ENCODE measurements around the gene SGCD.

The SGCD gene

GRCh38 chr5:156691572-156691971 lies 364.6 kb downstream of the SGCD start:
- H3K4me3 ChIP-seq (ENCODE audit: low read depth, low read length), result no peak overlapping the region
- in situ Hi-C loops (cut with HindIII; ENCODE audit: low sequenced_read_pairs), result no loop called here
- no peak for TF ChIP-seq CTCF (IDR thresholded peaks at IDR 0.05; ENCODE audit: low read depth, low read length)
- DNase-seq (ENCODE audit: low read depth, low spot score), result no peak

- no peak overlapping the region for H3K4me3 ChIP-seq (ENCODE audit: low read depth, low read length)
- no peak for TF ChIP-seq CTCF (IDR thresholded peaks at IDR 0.05; ENCODE audit: low read depth, low read length)
- no peak for DNase-seq (ENCODE audit: low read depth, low spot score)
- in situ Hi-C loops (cut with HindIII; ENCODE audit: low sequenced_read_pairs), result no loop called here
Measured at GRCh38 chr5:156693113-156693512, 366.1 kb downstream of the SGCD start.

GRCh38 chr5:156694598-156694997 lies 367.6 kb downstream of the SGCD start:
- DNase-seq (ENCODE audit: low read depth, low spot score), result no peak
- no peak overlapping the region for H3K4me3 ChIP-seq (ENCODE audit: low read depth, low read length)
- in situ Hi-C loops (cut with HindIII; ENCODE audit: low sequenced_read_pairs), result no loop called here
- TF ChIP-seq CTCF (IDR thresholded peaks at IDR 0.05; ENCODE audit: low read depth, low read length), result no peak

GRCh38 chr5:156695774-156696173 lies 368.8 kb downstream of the SGCD start:
- no peak overlapping the region for H3K4me3 ChIP-seq (ENCODE audit: low read depth, low read length)
- no peak for TF ChIP-seq CTCF (IDR thresholded peaks at IDR 0.05; ENCODE audit: low read depth, low read length)
- in situ Hi-C loops (cut with HindIII; ENCODE audit: low sequenced_read_pairs), result no loop called here
- no peak for DNase-seq (ENCODE audit: low read depth, low spot score)

- no peak for DNase-seq (ENCODE audit: low read depth, low spot score)
- in situ Hi-C loops (cut with HindIII; ENCODE audit: low sequenced_read_pairs), result no loop called here
- no peak for TF ChIP-seq CTCF (IDR thresholded peaks at IDR 0.05; ENCODE audit: low read depth, low read length)
- H3K4me3 ChIP-seq (ENCODE audit: low read depth, low read length), result no peak overlapping the region
Measured at GRCh38 chr5:156698323-156698722, 371.4 kb downstream of the SGCD start.

- TF ChIP-seq CTCF (IDR thresholded peaks at IDR 0.05; ENCODE audit: low read depth, low read length), result no peak
- in situ Hi-C loops (cut with HindIII; ENCODE audit: low sequenced_read_pairs), result no loop called here
- no peak overlapping the region for H3K4me3 ChIP-seq (ENCODE audit: low read depth, low read length)
- no peak for DNase-seq (ENCODE audit: low read depth, low spot score)
Measured at GRCh38 chr5:156699147-156699546, 372.2 kb downstream of the SGCD start.

GRCh38 chr5:156704139-156704538 lies 377.2 kb downstream of the SGCD start:
- no peak overlapping the region for H3K4me3 ChIP-seq (ENCODE audit: low read depth, low read length)
- in situ Hi-C loops (cut with HindIII; ENCODE audit: low sequenced_read_pairs), result no loop called here
- no peak for TF ChIP-seq CTCF (IDR thresholded peaks at IDR 0.05; ENCODE audit: low read depth, low read length)
- DNase-seq (ENCODE audit: low read depth, low spot score), result no peak

Measured in astrocyte of the spinal cord (primary cell).